Putamen (tissue), 1 donor: Measurements from ENCODE around the gene ADARB2.

Experiments
- DNase-seq: peaks from one replicate; pipeline ENCODE4 v3.0.0-alpha.2; 2016; ENCODE audit warnings: low spot score

The ADARB2 gene

GRCh38 chr10:1204434-1205326 lies 532.6 kb downstream of the ADARB2 start:
- no peak for DNase-seq

- DNase-seq, result no peak
Measured at GRCh38 chr10:1203704-1204103, 533.6 kb downstream of the ADARB2 start.

- no peak for DNase-seq
Measured at GRCh38 chr10:1203216-1203615, 534.1 kb downstream of the ADARB2 start.

- no peak for DNase-seq
Measured at GRCh38 chr10:1202343-1202742, 535.0 kb downstream of the ADARB2 start.

GRCh38 chr10:1200866-1201807 lies 536.2 kb downstream of the ADARB2 start:
- no peak for DNase-seq

GRCh38 chr10:1199897-1200721 lies 537.2 kb downstream of the ADARB2 start:
- DNase-seq, result peak; percentile 82

- DNase-seq, result no peak
Measured at GRCh38 chr10:1199345-1199673, 538.0 kb downstream of the ADARB2 start.

GRCh38 chr10:1198453-1199344 lies 538.6 kb downstream of the ADARB2 start:
- DNase-seq, result no peak

GRCh38 chr10:1197384-1197783 lies 539.9 kb downstream of the ADARB2 start:
- no peak for DNase-seq

GRCh38 chr10:1196656-1197055 lies 540.7 kb downstream of the ADARB2 start:
- no peak for DNase-seq

GRCh38 chr10:1195828-1196227 lies 541.5 kb downstream of the ADARB2 start:
- no peak for DNase-seq

- no peak for DNase-seq
Measured at GRCh38 chr10:1194161-1194560, 543.2 kb downstream of the ADARB2 start.

GRCh38 chr10:1193561-1193960 lies 543.8 kb downstream of the ADARB2 start:
- no peak for DNase-seq

- DNase-seq, result no peak
Measured at GRCh38 chr10:1191752-1192151, 545.6 kb downstream of the ADARB2 start.

GRCh38 chr10:1190791-1191490 lies 546.4 kb downstream of the ADARB2 start:
- no peak for DNase-seq

GRCh38 chr10:1190052-1190395 lies 547.3 kb downstream of the ADARB2 start:
- DNase-seq, result no peak

GRCh38 chr10:1189166-1190051 lies 547.9 kb downstream of the ADARB2 start:
- no peak for DNase-seq

- DNase-seq, result no peak
Measured at GRCh38 chr10:1188558-1189135, 548.7 kb downstream of the ADARB2 start.
